NCI-H748 (cell line): ENCODE measurements around the gene ZNF580.
A peak's percentile ranks its signal among the peaks of the same experiment; 100 is the strongest.

Source experiments
- DNase-seq: peaks from one replicate; lab custom pipeline; 2025; ENCODE audit not compliant: unreplicated experiment; lab: John Stamatoyannopoulos, UW

ZNF580 gene

GRCh38 chr19:55622242-55622969, 18.4 kb upstream of the ZNF580 start:
- DNase-seq: no peak

GRCh38 chr19:55623130-55623529, 17.7 kb upstream of the ZNF580 start:
- DNase-seq: no peak

GRCh38 chr19:55623561-55623960, 17.2 kb upstream of the ZNF580 start:
- DNase-seq: no peak

- DNase-seq: peak; percentile 95
Observed at GRCh38 chr19:55624109-55625003, 16.4 kb upstream of the ZNF580 start, which contains the start of gene ZNF784. ZNF784 (minus strand) TSS chr19:55624566; CDS start chr19:55624561, 5 bp downstream.

GRCh38 chr19:55625004-55625326, 15.8 kb upstream of the ZNF580 start:
- DNase-seq: no peak

- DNase-seq: no peak
Observed at GRCh38 chr19:55626350-55626749, 14.5 kb upstream of the ZNF580 start.

- DNase-seq: peak; percentile 96
Observed at GRCh38 chr19:55632463-55632834, 8.4 kb upstream of the ZNF580 start.

- no peak for DNase-seq
Observed at GRCh38 chr19:55633861-55634260, 6.9 kb upstream of the ZNF580 start.

- DNase-seq: no peak
Observed at GRCh38 chr19:55635334-55635717, 5.5 kb upstream of the ZNF580 start.

- no peak for DNase-seq
Observed at GRCh38 chr19:55635856-55636440, 4.9 kb upstream of the ZNF580 start.

GRCh38 chr19:55636723-55637122, 4.1 kb upstream of the ZNF580 start:
- DNase-seq: no peak

- no peak for DNase-seq
Observed at GRCh38 chr19:55637534-55637933, 3.3 kb upstream of the ZNF580 start.

- peak; percentile 68 for DNase-seq
Observed at GRCh38 chr19:55638864-55639359, 1.9 kb upstream of the ZNF580 start.

GRCh38 chr19:55640043-55640576, 692 bp upstream of the ZNF580 start:
- DNase-seq: peak; percentile 94

GRCh38 chr19:55641426-55642152, 787 bp downstream of the ZNF580 start:
- DNase-seq: peak; percentile 58

GRCh38 chr19:55642153-55643002, 1.6 kb downstream of the ZNF580 start:
- peak; percentile 39 for DNase-seq

- DNase-seq: peak; percentile 87
Observed at GRCh38 chr19:55643003-55643886, 2.4 kb downstream of the ZNF580 start, which contains the start of gene ZNF581. ZNF581 (plus strand) TSS chr19:55643649; CDS start chr19:55644572, 923 bp downstream.

- no peak for DNase-seq
Observed at GRCh38 chr19:55643887-55644176, 3.0 kb downstream of the ZNF580 start.
